Astrocyte (in vitro differentiated cells and primary cell): ENCODE results near the gene KCP. TPM values are rescaled to one million over a fixed set of nuclear protein-coding genes. Genes with fewer than 3 reads are reported as not detected.

ENCODE experiments used
- DNase-seq: peaks from one replicate; pipeline ENCODE4 v3.0.0-alpha.2; 2010; ENCODE audit warnings: low read depth
- FAIRE-seq: peaks from 2 replicates; lab custom pipeline; 2011; peaks lifted over from hg19 to GRCh38; lab: Jason Lieb, UNC
- H2AFZ ChIP-seq: 2 replicates; pipeline ENCODE4 v1.6.0; 2012; ENCODE audit warnings: low read depth, low read length, inconsistent platforms
- H3K27ac ChIP-seq: 2 replicates; pipeline ENCODE4 v1.5.1; 2011; ENCODE audit warnings: low read depth, low read length, inconsistent platforms
- H3K27me3 ChIP-seq: 2 replicates; pipeline ENCODE4 v1.6.0; 2011; ENCODE audit warnings: low read length, inconsistent platforms; ENCODE audit not compliant: insufficient read depth
- H3K36me3 ChIP-seq: 2 replicates; pipeline ENCODE4 v1.5.1; 2011; ENCODE audit warnings: low read length, inconsistent platforms; ENCODE audit not compliant: insufficient read depth
- H3K4me1 ChIP-seq: 2 replicates; pipeline ENCODE4 v1.5.1; 2011; ENCODE audit warnings: low read length, inconsistent platforms; ENCODE audit not compliant: insufficient read depth
- H3K4me2 ChIP-seq: 2 replicates; pipeline ENCODE4 v1.6.0; 2012; ENCODE audit warnings: low read length, inconsistent platforms
- H3K4me3 ChIP-seq: 2 replicates; pipeline ENCODE4 v1.5.1; 2011; ENCODE audit warnings: low read depth, mild to moderate bottlenecking, low read length, inconsistent platforms; ENCODE audit not compliant: insufficient read depth
- H3K79me2 ChIP-seq: 2 replicates; pipeline ENCODE4 v1.6.0; 2012; ENCODE audit warnings: mild to moderate bottlenecking, low read length, inconsistent platforms; ENCODE audit not compliant: insufficient read depth
- H3K9ac ChIP-seq: 2 replicates; pipeline ENCODE4 v1.6.0; 2012; ENCODE audit warnings: mild to moderate bottlenecking, low read length, inconsistent platforms
- H3K9me3 ChIP-seq: 2 replicates; pipeline ENCODE4 v1.5.1; 2012; ENCODE audit warnings: low read depth, mild to moderate bottlenecking, low read length, inconsistent platforms; ENCODE audit not compliant: insufficient read depth
- H4K20me1 ChIP-seq: 2 replicates; pipeline ENCODE4 v1.6.0; 2012; ENCODE audit warnings: low read length, inconsistent platforms; ENCODE audit not compliant: insufficient read depth
- H3K27ac Mint-ChIP-seq: one replicate; pipeline ENCODE4 v1.8.0; 2021; ENCODE audit warnings: mild to moderate bottlenecking, mixed read lengths; ENCODE audit not compliant: unreplicated experiment
- H3K27me3 Mint-ChIP-seq: one replicate; pipeline ENCODE4 v1.8.0; 2021; ENCODE audit warnings: low read depth, mixed read lengths; ENCODE audit not compliant: unreplicated experiment
- H3K36me3 Mint-ChIP-seq: one replicate; pipeline ENCODE4 v1.8.0; 2021; ENCODE audit warnings: low read depth, mixed read lengths; ENCODE audit not compliant: unreplicated experiment
- H3K4me1 Mint-ChIP-seq: one replicate; pipeline ENCODE4 v1.8.0; 2021; ENCODE audit warnings: low read depth, mixed read lengths; ENCODE audit not compliant: unreplicated experiment
- H3K4me3 Mint-ChIP-seq: one replicate; pipeline ENCODE4 v1.8.0; 2021; ENCODE audit warnings: mild to moderate bottlenecking, moderate library complexity, mixed read lengths; ENCODE audit not compliant: unreplicated experiment
- H3K9me3 Mint-ChIP-seq: one replicate; pipeline ENCODE4 v1.8.0; 2021; ENCODE audit warnings: mild to moderate bottlenecking, mixed read lengths; ENCODE audit not compliant: unreplicated experiment
- EZH2 ChIP-seq: IDR thresholded peaks from 2 replicates; pipeline ENCODE4 v1.6.1; 2012; ENCODE audit warnings: mild to moderate bottlenecking, low read length, inconsistent platforms; ENCODE audit not compliant: insufficient read depth
- total RNA-seq: library from RNA; stranded (reverse); gene quantifications from 2 replicates; pipeline ENCODE4 v1.2.1, GENCODE V29; 2021
- TF ChIP-seq, protein P1 (sequence below): IDR thresholded peaks from 2 replicates; pipeline ENCODE4 v1.5.1; 2011; ENCODE audit warnings: low read depth, mild to moderate bottlenecking, inconsistent platforms, low read length, moderate library complexity; ENCODE audit not compliant: insufficient read depth

Gene KCP
- total RNA-seq, 1 donor from 2014 or later, result 0.20 TPM

DNA sequence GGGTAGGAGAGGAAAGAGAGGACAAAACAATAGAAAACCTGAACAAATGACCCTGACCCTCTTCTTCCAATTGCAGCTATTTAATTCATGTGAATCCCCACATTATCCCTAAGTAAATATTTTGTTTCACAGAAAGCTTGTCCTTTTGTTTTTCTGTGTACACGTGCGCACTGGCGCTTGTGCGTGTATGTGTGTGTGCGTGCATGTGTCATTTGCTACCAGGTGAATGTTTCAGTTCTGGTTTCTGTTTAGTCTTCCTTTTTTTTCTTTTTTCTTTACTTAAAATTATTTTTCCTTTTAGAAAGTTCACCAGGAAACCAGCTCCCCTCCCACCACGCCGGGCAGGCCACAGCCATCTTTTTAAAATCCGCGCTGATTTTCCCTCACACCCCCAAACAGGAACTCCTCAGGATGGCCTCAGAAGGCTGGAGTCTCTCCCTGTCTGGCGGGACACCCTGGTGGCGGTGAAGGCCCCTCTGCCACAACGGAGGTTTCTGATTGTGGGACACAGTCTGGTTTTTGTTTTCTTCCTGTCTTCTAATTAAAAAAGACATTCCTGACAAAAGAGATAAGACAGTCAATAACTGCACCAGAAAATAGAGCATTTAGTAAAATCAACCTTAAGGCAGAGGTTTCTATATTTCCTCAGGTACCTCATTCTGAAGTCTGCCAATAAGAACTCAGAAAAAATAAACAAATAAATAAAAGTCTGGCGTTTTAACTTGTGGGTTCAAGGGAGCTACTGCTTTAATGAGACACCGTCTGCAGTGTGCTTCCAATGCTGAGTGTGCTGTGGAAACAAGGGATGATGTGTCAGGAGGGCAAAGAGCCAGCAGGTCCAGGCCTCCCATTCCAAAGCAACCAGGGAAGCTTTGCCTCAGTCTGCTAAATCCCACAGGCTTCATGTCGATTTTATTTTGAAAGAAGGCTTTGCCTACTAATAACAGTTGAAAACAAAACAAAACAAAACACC is 44.6 kb upstream of the KCP start:
- H3K4me3 Mint-ChIP-seq, result no peak overlapping the region
- Histone ChIP-seq H4K20me1 (peaks cover 6% of the 10 kb centered on the region), H3K27ac (no peak overlapping the region), H3K4me3 (no peak overlapping the region), H3K79me2 (no peaks in the 10 kb centered on the region), H3K4me2 (no peak overlapping the region), H2AFZ (no peak overlapping the region), H3K9ac (no peak overlapping the region), H3K36me3 (peaks cover 51% of the 10 kb centered on the region), H3K4me1 (peaks cover 3% of the 10 kb centered on the region), H3K9me3 (no peaks in the 10 kb centered on the region), H3K27me3 (no peaks in the 10 kb centered on the region)
- peak; percentile 78 for DNase-seq
- peaks cover 6% of the 10 kb centered on the region for H3K4me1 Mint-ChIP-seq
- H3K27me3 Mint-ChIP-seq, result no peaks in the 10 kb centered on the region
- no peak for FAIRE-seq
- TF ChIP-seq, protein P1, sequence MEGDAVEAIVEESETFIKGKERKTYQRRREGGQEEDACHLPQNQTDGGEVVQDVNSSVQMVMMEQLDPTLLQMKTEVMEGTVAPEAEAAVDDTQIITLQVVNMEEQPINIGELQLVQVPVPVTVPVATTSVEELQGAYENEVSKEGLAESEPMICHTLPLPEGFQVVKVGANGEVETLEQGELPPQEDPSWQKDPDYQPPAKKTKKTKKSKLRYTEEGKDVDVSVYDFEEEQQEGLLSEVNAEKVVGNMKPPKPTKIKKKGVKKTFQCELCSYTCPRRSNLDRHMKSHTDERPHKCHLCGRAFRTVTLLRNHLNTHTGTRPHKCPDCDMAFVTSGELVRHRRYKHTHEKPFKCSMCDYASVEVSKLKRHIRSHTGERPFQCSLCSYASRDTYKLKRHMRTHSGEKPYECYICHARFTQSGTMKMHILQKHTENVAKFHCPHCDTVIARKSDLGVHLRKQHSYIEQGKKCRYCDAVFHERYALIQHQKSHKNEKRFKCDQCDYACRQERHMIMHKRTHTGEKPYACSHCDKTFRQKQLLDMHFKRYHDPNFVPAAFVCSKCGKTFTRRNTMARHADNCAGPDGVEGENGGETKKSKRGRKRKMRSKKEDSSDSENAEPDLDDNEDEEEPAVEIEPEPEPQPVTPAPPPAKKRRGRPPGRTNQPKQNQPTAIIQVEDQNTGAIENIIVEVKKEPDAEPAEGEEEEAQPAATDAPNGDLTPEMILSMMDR, result no peak
- no peak for TF ChIP-seq EZH2
- peaks cover 24% of the 10 kb centered on the region for H3K36me3 Mint-ChIP-seq
- no peak overlapping the region for H3K27ac Mint-ChIP-seq
- H3K9me3 Mint-ChIP-seq, result no peaks in the 10 kb centered on the region

DNA sequence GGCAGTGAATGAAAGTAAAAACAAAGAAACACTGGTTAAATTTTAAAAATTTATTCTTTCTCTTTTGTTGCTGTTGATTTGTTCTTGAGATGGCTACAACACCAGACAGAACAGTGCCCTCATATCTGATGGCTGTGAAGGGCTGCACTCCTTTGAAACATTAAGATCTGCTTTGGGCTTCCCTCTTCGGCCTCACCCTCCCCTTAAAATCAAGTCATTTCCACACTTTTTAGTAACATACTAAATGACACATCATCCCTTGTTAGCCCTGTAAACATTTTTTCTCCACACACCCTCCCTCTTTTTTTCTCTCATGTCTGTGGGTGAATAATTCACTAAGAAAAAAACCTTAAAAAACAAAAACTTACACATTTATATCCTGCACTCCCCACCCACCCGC is 43.6 kb upstream of the KCP start:
- no peaks in the 10 kb centered on the region for H3K27me3 ChIP-seq
- Mint-ChIP-seq H3K36me3 (peaks cover 26% of the 10 kb centered on the region), H3K27ac (no peak overlapping the region), H3K27me3 (no peaks in the 10 kb centered on the region), H3K9me3 (no peaks in the 10 kb centered on the region), H3K4me3 (no peak overlapping the region), H3K4me1 (peaks cover 6% of the 10 kb centered on the region)
- no peak overlapping the region for H3K27ac ChIP-seq
- H3K79me2 ChIP-seq, result no peaks in the 10 kb centered on the region
- no peak for TF ChIP-seq EZH2
- TF ChIP-seq, protein P1, result no peak
- H4K20me1 ChIP-seq, result peaks cover 6% of the 10 kb centered on the region
- H3K36me3 ChIP-seq, result peaks cover 47% of the 10 kb centered on the region
- H2AFZ ChIP-seq, result no peak overlapping the region
- H3K4me2 ChIP-seq, result no peak overlapping the region
- no peaks in the 10 kb centered on the region for H3K9me3 ChIP-seq
- no peak overlapping the region for H3K9ac ChIP-seq
- H3K4me1 ChIP-seq, result peaks cover 3% of the 10 kb centered on the region
- H3K4me3 ChIP-seq, result no peak overlapping the region
- no peak for DNase-seq
- FAIRE-seq, result no peak

DNA sequence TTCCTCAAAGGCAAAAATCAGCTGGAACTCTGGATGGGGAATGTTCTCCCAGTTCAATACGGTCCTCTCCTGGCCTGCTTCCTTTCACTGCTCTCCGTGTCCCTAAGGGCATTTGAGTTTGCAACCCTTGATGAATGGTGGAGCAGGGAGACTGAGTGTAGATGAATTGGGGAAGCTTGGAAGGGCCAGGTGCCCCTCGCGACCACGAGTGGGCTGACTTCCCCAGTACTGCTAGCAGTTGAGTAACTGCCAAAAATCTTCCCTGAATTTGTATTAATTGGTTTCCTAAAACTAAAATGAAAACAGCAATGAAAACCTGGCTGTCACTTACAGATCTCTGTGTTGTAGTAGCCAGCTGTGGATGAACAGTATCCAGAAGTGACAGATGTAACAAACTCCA is 40.8 kb upstream of the KCP start:
- Mint-ChIP-seq H3K27ac (no peak overlapping the region), H3K27me3 (no peaks in the 10 kb centered on the region), H3K9me3 (no peaks in the 10 kb centered on the region), H3K4me3 (no peak overlapping the region), H3K4me1 (peaks cover 6% of the 10 kb centered on the region), H3K36me3 (peaks cover 25% of the 10 kb centered on the region)
- Histone ChIP-seq H3K9me3 (no peaks in the 10 kb centered on the region), H3K27ac (no peak overlapping the region), H2AFZ (no peak overlapping the region), H3K79me2 (no peaks in the 10 kb centered on the region), H3K27me3 (no peaks in the 10 kb centered on the region), H4K20me1 (peaks cover 4% of the 10 kb centered on the region), H3K4me1 (peaks cover 3% of the 10 kb centered on the region), H3K4me3 (no peak overlapping the region), H3K4me2 (no peak overlapping the region), H3K36me3 (peaks cover 29% of the 10 kb centered on the region), H3K9ac (no peak overlapping the region)
- no peak for FAIRE-seq
- DNase-seq, result no peak
- TF ChIP-seq EZH2, result no peak
- TF ChIP-seq, protein P1, result no peak
